Measurements from ENCODE around the gene TNFRSF21. TPM values are rescaled to one million over a fixed set of nuclear protein-coding genes. Genes with fewer than 3 reads are reported as not detected.

The TNFRSF21 gene
- polyA plus RNA-seq, 3 donors = 0.43 to 0.86 (median 0.58) TPM

GRCh38 chr6:47203938-47204611, 105.6 kb downstream of the TNFRSF21 start:
- Histone ChIP-seq H2AFZ (ENCODE audit: insufficient read depth, low read depth, low read length, poor library complexity, severe bottlenecking) (no peak overlapping the region), H3K27ac (ENCODE audit: low read depth in 1 of 2, low read length in 2 of 2) (no peak overlapping the region), H3K79me2 (ENCODE audit: insufficient read depth, low read length) (no peaks in the 10 kb centered on the region), H3K36me3 (replicated peaks in 1 of 2; ENCODE audit: control insufficient read depth in 1 of 2, insufficient read depth in 2 of 2, low read length in 2 of 2) (no peaks in the 10 kb centered on the region), H3K4me1 (ENCODE audit: control insufficient read depth in 1 of 2, insufficient read depth in 2 of 2, low read length in 2 of 2) (peaks cover 0 to 5% of the 10 kb centered on the region in 2 donors), H3K9ac (ENCODE audit: insufficient read depth, low read length, poor library complexity, severe bottlenecking) (no peak overlapping the region), H4K20me1 (ENCODE audit: insufficient read depth, low read length) (no peaks in the 10 kb centered on the region), H3K9me3 (replicated peaks in 1 of 2; ENCODE audit: control insufficient read depth in 1 of 2, insufficient read depth in 1 of 2, low read length in 2 of 2) (no peaks in the 10 kb centered on the region), H3K4me3 (replicated peaks in 1 of 3; ENCODE audit: low read depth in 2 of 3, low read length in 3 of 3) (no peak overlapping the region), H3K4me2 (replicated peaks; ENCODE audit: extremely low read depth, low read length, poor library complexity, severe bottlenecking) (no peak overlapping the region), H3K27me3 (ENCODE audit: control insufficient read depth in 2 of 2, insufficient read depth in 2 of 2, low read length in 2 of 2) (no peaks in the 10 kb centered on the region)
- WGBS (ENCODE audit: insufficient coverage) = 74% methylated on average over 2 of the region's 2 CpGs
- Mint-ChIP-seq H3K4me1 (peaks cover 17% of the 10 kb centered on the region), H3K27ac (peak overlapping the region in 6 of 7 donors; percentile 48 to 84 (median 67)), H3K27me3 (ENCODE audit: low read depth in 3 of 3) (peaks cover 0 to 2% (median 0%) of the 10 kb centered on the region in 3 donors), H3K9me3 (peaks cover 0 to 5% (median 0%) of the 10 kb centered on the region in 7 donors), H3K4me3 (no peak overlapping the region), H3K36me3 (peaks cover 0 to 2% of the 10 kb centered on the region in 2 donors)
- intact Hi-C loops (cut with micrococcal nuclease) = no loop called here
- TF ChIP-seq CTCF (IDR thresholded peaks at IDR 0.05) = no peak
- no peak for DNase-seq

- H3K4me3 Mint-ChIP-seq = no peak overlapping the region
- H3K27me3 Mint-ChIP-seq (ENCODE audit: low read depth in 3 of 3) = peaks cover 0 to 2% (median 0%) of the 10 kb centered on the region in 3 donors
- DNase-seq = peak; percentile 48 to 84 (median 52)
- Histone ChIP-seq H3K9me3 (replicated peaks in 1 of 2; ENCODE audit: control insufficient read depth in 1 of 2, insufficient read depth in 1 of 2, low read length in 2 of 2) (no peaks in the 10 kb centered on the region), H3K27ac (ENCODE audit: low read depth in 1 of 2, low read length in 2 of 2) (peak overlapping the region; percentile 12 to 52), H3K4me2 (replicated peaks; ENCODE audit: extremely low read depth, low read length, poor library complexity, severe bottlenecking) (no peak overlapping the region), H3K9ac (ENCODE audit: insufficient read depth, low read length, poor library complexity, severe bottlenecking) (no peak overlapping the region), H4K20me1 (ENCODE audit: insufficient read depth, low read length) (no peaks in the 10 kb centered on the region), H3K4me1 (ENCODE audit: control insufficient read depth in 1 of 2, insufficient read depth in 2 of 2, low read length in 2 of 2) (peaks cover 0 to 5% of the 10 kb centered on the region in 2 donors), H3K36me3 (replicated peaks in 1 of 2; ENCODE audit: control insufficient read depth in 1 of 2, insufficient read depth in 2 of 2, low read length in 2 of 2) (no peaks in the 10 kb centered on the region), H3K4me3 (replicated peaks in 1 of 3; ENCODE audit: low read depth in 2 of 3, low read length in 3 of 3) (no peak overlapping the region), H2AFZ (ENCODE audit: insufficient read depth, low read depth, low read length, poor library complexity, severe bottlenecking) (no peak overlapping the region), H3K27me3 (ENCODE audit: control insufficient read depth in 2 of 2, insufficient read depth in 2 of 2, low read length in 2 of 2) (no peaks in the 10 kb centered on the region), H3K79me2 (ENCODE audit: insufficient read depth, low read length) (no peaks in the 10 kb centered on the region)
- peak overlapping the region; percentile 73 to 90 (median 79) for H3K27ac Mint-ChIP-seq
- intact Hi-C loops (cut with micrococcal nuclease) = no loop called here
- no peak for TF ChIP-seq CTCF (IDR thresholded peaks at IDR 0.05)
- H3K4me1 Mint-ChIP-seq = peaks cover 17% of the 10 kb centered on the region
- H3K9me3 Mint-ChIP-seq = peaks cover 0 to 5% (median 0%) of the 10 kb centered on the region in 7 donors
- no CpG with 5 or more reads among the region's 4 CpGs for WGBS (ENCODE audit: insufficient coverage)
- peaks cover 0 to 2% of the 10 kb centered on the region in 2 donors for H3K36me3 Mint-ChIP-seq
Measured at GRCh38 chr6:47203266-47203937, 106.3 kb downstream of the TNFRSF21 start.
